Measurements from ENCODE around the gene LNP1. TPM values are rescaled to one million over a fixed set of nuclear protein-coding genes. Genes with fewer than 3 reads are reported as not detected.

LNP1 gene
- total and polyA plus RNA-seq, 9 of the 15 experiments (the other 6 are each of a cell fraction or from before 2014, with no cell fraction given): 1.9 to 5.2 (median 4.5) TPM

- CTCF ChIA-PET (ENCODE audit: low intra/inter-chr PET ratio): no interaction called here
- in situ Hi-C loops (cut with MboI): no loop called here
- Histone ChIP-seq H4K20me1 (replicated peaks; ENCODE audit: control insufficient read depth, insufficient read depth, low read length) (no peaks in the 10 kb centered on the region), H3K79me2 (ENCODE audit: control insufficient read depth, insufficient read depth, low read length) (no peaks in the 10 kb centered on the region), H3K36me3 (ENCODE audit: control insufficient read depth, insufficient read depth, low read length) (no peaks in the 10 kb centered on the region), H3K27me3 (ENCODE audit: control insufficient read depth in 2 of 2, insufficient read depth in 2 of 2, low read length in 2 of 2) (no peaks in the 10 kb centered on the region), H3K4me1 (replicated peaks in 1 of 2; ENCODE audit: control insufficient read depth in 2 of 2, insufficient read depth in 2 of 2, low read length in 2 of 2) (peaks cover 0 to 4% of the 10 kb centered on the region in 2 experiments; a peak in 1 of 5 replicates), H3K9ac (ENCODE audit: insufficient read depth in 1 of 2, low read depth in 2 of 2, low read length in 2 of 2) (no peak overlapping the region), H3K9me3 (replicated peaks; ENCODE audit: control insufficient read depth, insufficient read depth, low read depth, low read length) (no peaks in the 10 kb centered on the region), H3K9me1 (ENCODE audit: control insufficient read depth, insufficient read depth, low read length) (no peaks in the 10 kb centered on the region), H3K4me3 (no peak overlapping the region), H3K4me2 (ENCODE audit: insufficient read depth, low read length) (no peak overlapping the region), H3K27ac (ENCODE audit: extremely low read depth, low read depth, low read length) (no peak overlapping the region), H2AFZ (ENCODE audit: low read depth, low read length) (no peak overlapping the region)
- BruUV-seq (replicated peaks): no TSS peak
- intact Hi-C loops (cut with micrococcal nuclease): no loop called here
- POLR2A ChIA-PET: interaction anchor here (0.8 kb wide), 1 partner anchor 9 kb away, joined by 3 read pairs; no protein-coding TSS in a partner anchor
- WGBS (ENCODE audit: insufficient coverage, low coverage, missing lambda C conversion rate): 40% methylated on average over 1 of the region's 1 CpG
- DNase-seq (ENCODE audit: extremely low read depth in 1 of 4, low spot score in 3 of 4) (no peak), ATAC-seq (no peak), FAIRE-seq (no peak)
- TF ChIP-seq ZNF449 (CRISPR knock-in tag; IDR thresholded peaks at IDR 0.05) (no peak), CGGBP1 (CRISPR knock-in tag; IDR thresholded peaks at IDR 0.05) (no peak)
Measured at GRCh38 chr3:100456745-100457144, 55.4 kb downstream of the LNP1 start.

GRCh38 chr3:100457811-100458210 is 56.5 kb downstream of the LNP1 start:
- CTCF ChIA-PET (ENCODE audit: low intra/inter-chr PET ratio): no interaction called here

More at GRCh38 chr3:100457811-100458210, 56.5 kb downstream of the LNP1 start:
- no peaks in the 10 kb centered on the region for H3K36me3 ChIP-seq (ENCODE audit: control insufficient read depth, insufficient read depth, low read length)
- H3K9me1 ChIP-seq (ENCODE audit: control insufficient read depth, insufficient read depth, low read length): no peaks in the 10 kb centered on the region
- H3K4me3 ChIP-seq: no peak overlapping the region
- no peak overlapping the region for H3K27ac ChIP-seq (ENCODE audit: extremely low read depth, low read depth, low read length)
- WGBS (ENCODE audit: insufficient coverage, low coverage, missing lambda C conversion rate): 100% methylated on average over 1 of the region's 1 CpG
- no peak overlapping the region for H3K4me2 ChIP-seq (ENCODE audit: insufficient read depth, low read length)
- ATAC-seq (no peak), DNase-seq (ENCODE audit: extremely low read depth in 1 of 4, low spot score in 3 of 4) (no peak), FAIRE-seq (no peak)
- in situ Hi-C loops (cut with MboI) (no loop called here), intact Hi-C loops (cut with micrococcal nuclease) (no loop called here)
- H3K9ac ChIP-seq (ENCODE audit: insufficient read depth in 1 of 2, low read depth in 2 of 2, low read length in 2 of 2): no peak overlapping the region
- H3K9me3 ChIP-seq (replicated peaks; ENCODE audit: control insufficient read depth, insufficient read depth, low read depth, low read length): no peaks in the 10 kb centered on the region
- H3K4me1 ChIP-seq (replicated peaks in 1 of 2; ENCODE audit: control insufficient read depth in 2 of 2, insufficient read depth in 2 of 2, low read length in 2 of 2): peaks cover 0 to 4% of the 10 kb centered on the region in 2 experiments; a peak in 1 of 5 replicates
- no peaks in the 10 kb centered on the region for H3K79me2 ChIP-seq (ENCODE audit: control insufficient read depth, insufficient read depth, low read length)
- TF ChIP-seq ZBTB11 (CRISPR knock-in tag; IDR thresholded peaks at IDR 0.05): no peak
- BruUV-seq (replicated peaks): no TSS peak
- no peaks in the 10 kb centered on the region for H4K20me1 ChIP-seq (replicated peaks; ENCODE audit: control insufficient read depth, insufficient read depth, low read length)
- H2AFZ ChIP-seq (ENCODE audit: low read depth, low read length): no peak overlapping the region
- POLR2A ChIA-PET: no interaction called here
- H3K27me3 ChIP-seq (ENCODE audit: control insufficient read depth in 2 of 2, insufficient read depth in 2 of 2, low read length in 2 of 2): no peaks in the 10 kb centered on the region

All from K562 (cell line).